Measurements from ENCODE around the gene VASN.
"Not testable (repeated sequence)": the region's sequence is repeated elsewhere in the genome, so short reads cannot be mapped to it uniquely, and the experiment has no call there.

VASN gene

DNA sequence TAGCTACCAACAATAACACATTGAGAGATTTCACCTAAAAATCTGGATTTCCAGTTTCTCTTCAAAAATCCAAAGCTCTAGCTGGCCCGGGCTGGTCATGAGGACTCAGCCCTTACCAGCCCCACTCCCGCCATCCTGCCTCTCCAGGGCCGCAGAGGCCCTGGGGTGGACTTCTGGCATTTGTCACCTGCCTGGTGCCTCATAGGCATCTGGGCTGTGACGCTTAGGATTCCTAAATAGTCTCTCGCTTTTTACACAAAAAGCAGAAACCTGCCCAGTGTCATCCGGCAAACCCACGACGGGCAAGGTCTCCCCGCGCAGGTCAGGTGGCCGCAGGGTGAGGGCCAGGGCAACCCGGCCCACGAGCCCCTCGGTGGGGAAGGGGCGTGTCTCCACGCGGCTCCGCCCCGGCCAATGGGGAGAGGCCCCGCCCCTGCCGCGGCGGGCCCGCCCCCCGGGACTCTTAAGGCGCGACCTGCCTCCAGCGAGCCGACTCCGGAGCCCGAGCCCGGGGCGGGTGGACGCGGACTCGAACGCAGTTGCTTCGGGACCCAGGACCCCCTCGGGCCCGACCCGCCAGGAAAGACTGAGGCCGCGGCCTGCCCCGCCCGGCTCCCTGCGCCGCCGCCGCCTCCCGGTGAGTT is at the start of gene VASN:
Gene VASN (plus strand): TSS at position 492 of the 644 bp plus-strand sequence. CDS start 9,030 bp downstream, outside the sequence.
- DNase-seq: no peak

DNA sequence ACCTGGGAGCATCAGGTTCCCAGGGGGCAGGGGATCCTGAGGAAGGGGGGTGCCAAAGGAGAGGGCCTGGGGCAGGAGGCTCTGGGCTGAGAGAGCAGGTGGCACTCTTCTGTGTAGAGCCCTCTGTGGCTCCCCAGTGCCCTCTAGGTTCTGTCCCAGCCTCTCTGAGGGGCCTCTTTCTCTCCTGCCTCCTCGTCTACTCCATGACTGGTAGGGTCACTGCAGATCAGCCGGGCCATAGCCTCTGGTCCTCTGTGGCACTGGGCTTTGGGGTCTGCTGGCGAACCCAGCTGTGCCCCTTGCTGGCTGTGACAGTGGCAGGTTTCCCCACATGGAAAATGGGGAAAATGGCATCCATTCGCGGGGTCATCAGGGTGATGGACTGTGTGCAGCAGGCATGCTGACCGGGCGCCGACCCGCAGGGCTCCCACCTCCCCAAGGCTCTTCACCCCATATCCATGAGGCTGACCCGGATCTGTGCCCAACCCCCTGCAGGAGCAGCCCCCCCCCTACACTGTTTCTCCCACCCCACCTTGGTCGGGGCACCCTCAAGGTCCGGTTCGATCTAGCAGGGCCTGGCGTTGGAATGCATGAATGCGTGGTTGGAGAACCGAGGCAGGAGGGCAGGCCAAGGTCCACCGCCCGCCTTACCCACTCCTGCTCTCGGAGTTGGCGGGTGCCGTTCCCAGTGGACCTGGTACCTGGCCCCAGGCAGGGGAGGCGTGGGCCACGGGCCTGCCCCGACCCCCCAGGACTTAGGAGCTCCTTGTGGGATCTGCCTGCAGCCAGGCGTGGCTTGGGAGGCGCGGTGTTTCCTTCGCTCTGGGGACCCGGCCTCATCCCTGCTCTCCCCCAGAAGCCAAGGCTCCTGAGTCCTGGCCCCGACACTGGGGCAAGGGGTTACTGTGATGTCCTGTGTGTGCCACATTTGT is 49.3 kb upstream of the VASN start:
- DNase-seq: no peak

DNA sequence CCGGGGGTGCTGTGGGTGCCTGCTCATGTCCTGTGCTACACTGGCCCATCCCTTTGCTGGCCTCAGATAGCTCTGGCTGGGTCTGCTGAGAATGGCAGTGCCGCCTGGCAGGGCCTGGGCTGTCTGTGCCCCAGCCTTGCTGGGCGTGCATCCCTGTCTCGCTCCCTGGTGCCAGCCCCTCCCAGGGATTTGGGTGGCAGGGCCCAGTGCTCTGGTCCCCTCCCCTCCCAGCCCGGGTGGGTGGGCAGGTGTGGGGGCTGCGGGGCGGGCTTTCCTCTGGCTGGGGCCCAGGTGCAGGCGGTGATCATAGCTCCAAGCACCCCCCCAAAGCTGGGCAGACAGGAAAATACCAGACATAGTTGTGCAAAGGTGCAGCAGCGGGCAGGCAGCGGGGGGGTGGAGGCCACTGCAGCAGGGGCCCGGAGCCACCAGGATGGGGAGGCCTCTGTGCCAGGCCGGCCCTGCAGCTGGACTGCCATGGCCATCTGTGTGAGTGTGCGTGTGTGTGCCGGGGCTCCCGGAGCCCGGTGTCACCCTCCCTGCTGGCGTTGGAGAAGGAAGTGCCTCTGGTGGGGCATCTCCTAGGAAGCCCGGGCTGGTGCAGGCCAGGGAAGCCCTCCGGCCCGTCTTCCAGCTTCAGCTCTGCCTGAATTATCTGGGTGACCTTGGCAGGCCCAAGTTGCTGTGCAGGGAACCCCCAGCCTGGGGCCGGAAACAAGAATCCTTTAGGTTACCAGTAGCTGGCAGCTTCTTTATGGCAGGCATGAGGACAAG is 48.4 kb upstream of the VASN start:
- DNase-seq: no peak

DNA sequence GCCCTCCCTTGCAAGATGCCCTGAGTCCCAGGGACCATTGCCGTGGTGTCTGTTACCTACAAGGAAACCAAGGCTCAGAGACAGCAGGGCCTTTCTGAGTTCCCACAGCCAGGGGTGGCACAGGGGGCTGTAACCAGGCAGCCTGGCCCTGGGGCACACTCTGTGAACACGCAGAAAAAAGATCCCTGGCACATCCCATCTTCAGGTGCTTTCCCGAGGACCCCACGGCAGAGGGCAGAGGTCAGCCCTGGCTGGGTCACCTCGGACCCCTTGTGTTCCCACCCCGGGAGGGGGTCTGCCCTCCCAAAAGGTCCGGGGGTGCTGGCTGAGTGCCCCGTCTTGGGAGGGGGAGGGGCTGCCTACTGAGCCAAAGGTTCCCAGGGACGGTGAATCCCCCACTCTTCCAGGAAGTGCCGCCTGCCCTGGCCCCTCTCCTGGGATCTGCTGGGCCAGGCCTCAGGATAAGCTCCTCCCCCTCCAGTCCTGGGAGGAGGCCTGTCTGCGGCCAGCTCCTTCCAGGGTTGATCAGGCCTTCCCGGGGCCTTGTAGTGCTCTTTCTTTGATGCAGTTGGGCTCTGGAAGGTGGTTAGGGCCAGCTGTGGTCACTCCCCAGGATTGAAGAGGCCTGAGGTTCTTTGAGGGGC is 47.7 kb upstream of the VASN start:
- DNase-seq: no peak

DNA sequence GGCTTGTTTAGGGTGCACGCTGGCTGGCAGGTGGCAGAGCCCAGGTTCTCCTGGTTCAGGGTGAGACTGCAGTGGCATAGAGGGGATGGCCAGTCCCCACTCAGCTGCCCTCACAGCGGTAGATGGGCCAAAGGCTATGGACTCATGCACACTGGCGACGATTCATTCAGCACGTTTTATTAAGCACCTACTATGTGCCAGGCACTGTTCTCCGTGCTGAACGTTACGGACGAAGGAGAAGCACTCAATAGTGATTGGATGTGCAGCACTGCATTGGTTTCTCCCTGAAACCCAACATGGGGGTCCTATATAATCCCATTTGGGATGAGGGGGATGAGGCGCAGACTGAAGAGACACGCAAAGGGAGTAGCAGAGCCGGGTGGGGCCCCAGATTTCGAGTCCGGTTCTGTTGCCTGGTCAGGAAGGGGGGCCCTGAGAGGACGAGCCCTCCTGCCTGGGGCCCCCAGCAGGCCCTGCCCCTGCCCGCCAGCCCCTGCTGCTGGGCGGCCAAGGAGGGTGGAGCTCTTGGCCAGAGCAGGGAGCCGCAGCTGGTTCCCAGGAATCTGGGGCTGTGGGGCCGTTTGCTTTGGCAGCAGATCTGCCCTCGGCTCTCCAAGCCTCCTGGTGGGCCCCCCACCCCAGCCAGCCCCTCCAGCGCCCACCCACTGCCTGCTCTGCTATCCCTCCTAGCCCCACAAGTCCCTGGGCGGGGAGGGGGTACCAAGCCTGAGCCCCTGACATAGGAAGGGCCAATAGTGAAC is 47.0 kb upstream of the VASN start:
- no peak for DNase-seq

DNA sequence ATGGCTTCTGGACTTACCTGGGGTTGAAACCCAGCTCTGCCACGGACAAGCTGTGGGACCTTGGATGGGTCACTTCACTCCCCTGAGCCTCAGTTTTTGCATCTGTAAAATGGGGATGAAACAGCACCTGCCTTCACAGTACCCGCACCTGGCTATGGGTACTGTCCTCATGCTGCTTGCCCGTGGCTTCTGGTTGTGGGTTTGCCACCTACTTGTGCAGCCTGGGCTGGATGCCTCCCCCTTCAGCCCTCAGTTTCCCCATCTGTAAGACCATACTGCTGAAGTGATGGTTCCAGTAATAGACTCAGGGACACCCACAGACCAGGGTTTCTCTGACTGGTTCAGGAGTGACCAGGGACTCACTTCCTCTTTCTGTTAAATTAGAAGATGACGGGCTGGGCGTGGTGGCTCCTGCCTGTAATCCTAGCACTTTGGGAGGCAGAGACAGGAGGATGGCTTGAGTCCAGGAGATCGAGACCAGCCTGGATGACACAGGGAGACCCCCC is 46.3 kb upstream of the VASN start:
- DNase-seq: no peak

DNA sequence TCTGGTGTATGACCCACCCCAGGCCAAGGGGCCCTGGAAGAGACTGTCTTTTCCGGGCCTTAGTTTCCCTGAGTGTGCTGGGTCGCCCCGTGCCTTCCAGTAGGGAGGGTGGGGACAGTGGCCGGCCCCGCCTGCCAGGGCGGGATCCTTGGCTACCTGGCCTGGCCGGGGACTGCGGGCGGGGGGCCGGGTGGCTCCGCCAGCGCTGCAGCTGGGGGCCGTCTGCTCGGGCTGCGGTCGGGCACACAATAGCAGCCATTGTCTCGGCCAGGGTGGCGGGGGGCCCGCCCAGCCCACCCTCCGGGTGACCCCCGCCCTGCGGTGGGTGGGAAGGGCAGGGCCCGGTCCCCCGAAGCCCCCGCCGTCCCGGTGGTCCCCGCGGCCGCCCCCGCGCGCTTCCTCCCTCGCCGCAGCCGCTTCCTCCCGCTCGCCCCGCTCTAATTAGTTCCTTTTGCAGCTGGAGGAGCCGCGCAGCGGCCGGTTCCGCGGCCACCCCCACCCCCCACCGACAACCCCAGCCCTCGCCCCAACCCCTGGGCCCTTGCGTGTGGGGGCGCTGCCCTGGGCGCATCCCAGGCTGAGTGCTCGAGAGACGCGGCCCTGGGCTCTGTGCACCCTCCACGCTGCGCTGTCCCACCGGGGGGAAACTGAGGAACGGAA is 44.1 kb upstream of the VASN start:
- DNase-seq: no peak

DNA sequence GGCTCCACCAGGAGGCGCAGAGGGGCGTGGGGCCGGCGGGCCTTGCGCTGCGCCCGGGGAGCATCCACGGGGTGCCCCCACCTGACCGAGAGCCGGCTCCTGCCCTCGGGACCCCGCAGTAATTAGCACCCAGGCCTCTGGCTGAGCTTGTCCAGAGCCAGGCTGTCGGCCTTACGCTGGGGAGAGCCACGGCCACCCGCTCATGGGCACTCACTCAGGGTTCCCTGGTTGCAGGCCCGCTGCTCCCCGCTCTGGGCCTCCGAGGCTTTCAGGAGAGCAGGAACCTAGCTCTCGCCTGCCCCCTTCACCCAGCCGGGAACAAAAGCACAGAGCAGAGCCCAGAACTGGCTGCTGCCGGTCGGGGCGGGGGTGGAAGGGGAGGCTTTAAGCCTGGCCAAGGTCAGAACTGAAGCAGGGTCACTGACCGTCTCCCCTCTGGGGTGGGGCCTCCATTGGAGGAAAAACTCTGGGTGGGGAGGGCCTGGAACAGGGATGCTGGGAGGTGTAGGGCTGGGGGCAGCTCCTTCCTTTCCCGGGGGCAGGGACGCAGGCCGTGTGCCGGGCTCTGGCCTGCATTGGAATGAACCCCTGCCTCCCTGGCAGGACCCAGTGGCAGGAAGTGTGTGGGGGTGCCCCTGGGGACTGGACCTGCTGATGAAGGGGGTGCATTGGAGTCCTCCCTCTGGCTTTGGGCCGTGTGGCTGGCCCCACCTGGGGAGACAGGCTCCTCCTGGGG is 43.4 kb upstream of the VASN start:
- DNase-seq: no peak

DNA sequence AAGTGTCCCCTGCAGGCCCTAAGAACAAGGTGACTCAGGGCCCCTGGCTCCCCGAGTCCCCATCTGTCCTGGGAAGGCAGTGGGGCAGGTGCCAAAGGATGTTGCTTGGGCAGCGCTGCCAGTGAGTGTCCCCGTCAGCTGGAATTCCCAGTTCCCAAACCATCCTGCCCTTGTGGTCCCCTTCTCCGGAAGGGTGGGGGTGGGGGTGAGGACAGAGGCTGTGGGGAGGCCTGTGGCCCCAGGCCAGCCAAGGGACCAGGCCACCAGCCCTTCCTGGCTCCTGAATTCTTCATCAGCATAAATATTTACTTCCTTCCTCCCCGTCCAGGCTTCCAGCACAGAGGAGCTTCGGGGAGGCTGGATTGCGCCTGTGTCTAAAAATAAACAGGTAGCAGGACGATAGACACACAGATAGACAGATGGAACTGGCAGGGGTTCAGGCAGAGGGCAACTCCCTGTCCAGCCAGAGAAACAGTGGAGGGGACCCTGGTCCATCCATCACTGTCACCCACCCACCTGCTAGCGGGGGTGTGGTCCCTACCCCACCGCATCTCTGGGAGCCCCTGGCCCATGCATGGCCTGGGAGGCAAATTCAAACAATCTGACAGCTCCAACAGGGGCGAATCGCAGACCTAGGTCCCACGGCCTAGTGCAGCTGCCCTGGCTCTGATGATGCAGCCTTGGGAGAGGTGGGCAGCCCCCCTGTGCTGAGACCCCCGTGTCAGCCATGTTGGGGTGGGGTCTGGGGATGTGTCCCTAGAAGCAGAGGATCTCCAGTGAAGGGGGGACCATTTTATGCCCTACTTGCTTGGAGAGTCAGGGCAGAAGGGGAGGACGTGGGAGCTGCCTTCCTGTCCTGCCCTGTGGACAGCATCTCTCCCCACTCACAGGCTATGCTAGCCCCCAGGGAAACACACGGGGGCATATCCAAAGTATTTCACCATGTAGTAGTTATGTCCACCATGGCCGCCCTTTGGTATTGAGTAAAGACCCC is 42.6 kb upstream of the VASN start:
- no peak for DNase-seq

DNA sequence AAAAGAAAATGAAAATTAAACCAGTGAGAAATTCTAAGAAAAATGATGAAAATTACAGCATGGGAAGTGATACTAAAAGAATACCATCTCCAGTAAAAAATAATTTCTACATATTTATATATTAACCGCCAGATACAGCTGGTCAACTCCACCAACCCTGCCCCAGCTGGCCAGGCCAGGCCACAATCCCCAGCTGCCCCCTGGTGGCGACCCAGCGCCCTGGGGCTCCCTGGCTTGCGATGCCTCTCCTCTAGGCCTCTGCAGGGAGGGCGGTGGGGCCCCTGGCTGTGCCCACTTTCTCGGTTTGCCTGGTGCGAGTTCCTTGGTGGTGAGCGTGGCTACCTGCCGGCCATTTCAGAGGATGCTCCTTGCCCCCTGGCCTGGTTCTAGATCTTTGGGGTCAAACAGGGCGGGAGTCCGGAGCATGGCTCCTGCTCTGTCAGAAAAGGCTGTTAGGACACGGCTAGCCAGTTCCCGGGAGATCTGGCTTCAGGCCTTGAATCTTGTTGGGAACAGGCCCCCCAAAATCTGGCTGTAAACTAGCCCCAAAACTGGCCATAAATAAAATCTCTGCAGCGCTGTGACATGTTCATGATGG is 41.3 kb upstream of the VASN start:
- no peak for DNase-seq

DNA sequence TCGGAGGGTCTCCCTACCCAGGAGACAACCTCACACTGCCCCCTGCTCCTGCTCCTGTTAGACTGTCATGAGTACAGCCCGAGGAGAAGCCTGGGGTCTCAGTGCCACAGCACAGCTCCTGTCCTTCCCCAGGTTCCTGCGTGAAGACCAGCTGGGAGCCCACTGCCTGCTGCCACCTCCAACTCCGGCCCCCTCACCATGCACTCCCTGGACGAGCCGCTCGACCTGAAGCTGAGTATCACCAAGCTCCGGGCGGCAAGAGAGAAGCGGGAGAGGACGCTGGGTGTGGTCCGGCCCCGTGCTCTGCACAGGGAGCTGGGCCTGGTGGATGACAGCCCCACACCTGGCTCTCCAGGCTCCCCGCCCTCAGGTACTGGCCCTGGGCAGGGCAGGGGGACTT is 39.6 kb upstream of the VASN start:
- no peak for DNase-seq

DNA sequence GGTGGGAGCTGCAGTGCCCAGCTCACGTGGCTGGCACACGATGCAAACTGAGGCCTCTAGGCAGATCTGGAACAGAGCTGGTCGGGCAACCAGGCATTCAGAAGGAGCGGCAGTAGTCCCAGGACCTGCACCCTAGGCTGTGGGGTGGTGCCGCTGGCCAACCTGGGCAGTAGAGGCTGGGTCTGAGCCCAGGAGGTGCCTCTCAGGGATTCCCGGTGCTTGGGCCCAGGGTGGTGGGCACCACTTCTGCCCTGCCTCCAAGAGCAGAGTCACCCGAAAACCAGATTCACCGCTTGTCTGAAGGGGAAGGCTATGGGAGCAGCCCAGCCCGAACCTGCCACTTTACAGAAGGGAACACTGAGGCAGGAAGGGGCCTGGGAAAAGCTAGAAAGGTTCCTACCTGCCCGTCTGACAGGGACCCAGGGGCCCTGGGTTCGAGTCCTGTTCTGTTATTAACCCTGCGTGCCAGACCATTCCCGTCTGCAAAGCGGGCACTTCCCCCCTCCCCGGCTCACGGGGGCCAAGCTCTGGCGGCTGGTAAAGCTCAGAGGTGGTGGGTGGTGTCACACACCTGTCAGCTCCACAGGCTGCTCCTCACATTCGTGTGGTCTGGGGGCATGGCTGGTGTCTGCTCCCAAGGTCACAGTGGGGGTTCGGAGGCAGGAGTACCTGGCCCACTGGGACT is 38.9 kb upstream of the VASN start:
- no peak for DNase-seq

DNA sequence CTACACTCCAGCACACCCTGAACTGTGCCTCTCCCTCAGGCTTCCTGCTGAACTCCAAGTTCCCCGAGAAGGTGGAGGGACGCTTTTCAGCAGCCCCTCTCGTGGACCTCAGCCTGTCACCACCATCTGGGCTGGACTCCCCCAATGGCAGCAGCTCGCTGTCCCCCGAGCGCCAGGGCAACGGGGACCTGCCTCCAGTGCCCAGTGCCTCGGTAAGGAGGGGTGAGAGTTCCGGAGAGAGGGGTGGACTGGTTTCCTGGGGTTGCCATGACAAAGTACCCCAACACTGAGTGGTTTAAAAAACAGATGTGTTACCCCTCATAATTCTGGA is 38.4 kb upstream of the VASN start:
- DNase-seq: no peak

DNA sequence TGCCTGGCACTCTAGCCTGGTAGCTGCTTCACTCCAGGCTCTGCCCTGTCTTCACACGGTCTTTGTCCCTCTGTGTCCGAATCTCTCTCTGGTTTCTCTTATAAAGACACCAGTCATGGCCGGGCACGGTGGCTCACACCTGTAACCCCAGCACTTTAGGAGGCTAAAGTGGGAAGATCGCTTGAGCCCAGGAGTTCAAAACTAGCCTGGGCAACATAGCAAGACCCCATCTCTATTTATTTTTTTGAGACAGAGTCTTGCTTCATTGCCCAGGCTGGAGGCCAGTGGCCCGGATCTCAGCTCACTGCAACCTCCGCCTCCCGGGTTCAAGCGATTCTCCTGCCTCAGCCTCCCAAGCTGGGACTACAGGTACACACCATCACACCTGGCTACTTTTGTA is 37.9 kb upstream of the VASN start:
- not testable (repeated sequence) for DNase-seq

DNA sequence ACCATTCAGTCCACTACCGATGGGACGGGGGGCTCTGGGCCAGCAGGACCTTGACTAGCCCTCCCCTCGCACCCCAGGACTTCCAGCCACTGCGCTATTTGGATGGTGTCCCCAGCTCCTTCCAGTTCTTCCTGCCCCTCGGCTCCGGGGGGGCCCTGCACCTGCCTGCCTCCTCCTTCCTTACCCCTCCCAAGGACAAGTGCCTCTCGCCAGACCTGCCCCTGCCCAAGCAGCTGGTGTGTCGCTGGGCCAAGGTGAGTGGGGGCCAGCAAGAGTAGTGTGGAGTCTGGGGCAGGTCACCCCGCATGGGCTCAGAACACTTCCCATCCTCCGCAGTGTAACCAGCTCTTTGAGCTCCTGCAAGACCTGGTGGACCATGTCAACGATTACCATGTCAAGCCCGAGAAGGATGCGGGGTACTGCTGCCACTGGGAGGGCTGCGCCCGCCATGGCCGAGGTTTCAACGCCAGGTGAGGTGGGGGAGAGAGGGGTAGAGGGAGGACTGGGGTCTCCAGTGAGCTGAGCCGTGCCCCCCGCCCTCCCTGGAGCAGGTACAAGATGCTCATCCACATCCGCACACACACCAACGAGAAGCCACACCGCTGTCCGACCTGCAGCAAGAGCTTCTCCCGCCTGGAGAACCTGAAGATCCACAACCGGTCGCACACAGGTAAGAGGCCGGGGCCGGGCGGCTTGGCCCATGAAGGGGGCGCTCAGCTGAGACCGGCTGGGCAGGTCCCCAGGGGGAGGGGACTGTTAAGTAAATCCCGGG is 36.7 kb upstream of the VASN start:
- DNase-seq: no peak

DNA sequence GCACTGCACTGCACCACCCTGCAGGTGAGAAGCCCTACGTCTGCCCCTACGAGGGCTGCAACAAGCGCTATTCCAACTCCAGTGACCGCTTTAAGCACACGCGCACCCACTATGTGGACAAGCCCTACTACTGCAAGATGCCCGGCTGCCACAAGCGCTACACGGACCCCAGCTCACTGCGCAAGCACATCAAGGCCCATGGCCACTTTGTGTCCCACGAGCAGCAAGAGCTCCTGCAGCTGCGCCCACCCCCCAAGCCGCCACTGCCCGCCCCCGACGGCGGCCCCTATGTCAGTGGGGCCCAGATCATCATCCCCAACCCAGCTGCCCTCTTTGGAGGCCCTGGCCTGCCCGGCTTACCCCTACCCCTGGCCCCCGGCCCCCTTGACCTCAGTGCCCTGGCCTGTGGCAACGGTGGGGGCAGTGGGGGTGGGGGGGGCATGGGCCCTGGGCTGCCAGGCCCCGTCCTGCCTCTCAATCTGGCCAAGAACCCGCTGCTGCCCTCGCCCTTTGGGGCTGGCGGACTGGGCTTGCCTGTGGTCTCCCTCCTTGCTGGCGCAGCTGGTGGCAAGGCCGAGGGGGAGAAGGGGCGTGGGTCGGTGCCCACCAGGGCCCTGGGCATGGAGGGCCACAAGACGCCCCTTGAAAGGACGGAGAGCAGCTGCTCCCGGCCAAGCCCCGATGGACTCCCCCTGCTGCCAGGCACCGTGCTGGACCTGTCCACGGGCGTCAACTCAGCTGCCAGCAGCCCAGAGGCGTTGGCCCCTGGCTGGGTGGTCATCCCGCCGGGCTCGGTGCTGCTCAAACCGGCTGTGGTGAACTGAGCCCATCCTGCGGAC is 34.7 kb upstream of the VASN start:
- DNase-seq: no peak
